ENCODE measurements around the gene SFTA2. TPM values are rescaled to one million over a fixed set of nuclear protein-coding genes. Genes with fewer than 3 reads are reported as not detected.

Gene SFTA2
- total RNA-seq, 3 donors from 2014 or later (not counting 1 experiment from before 2014, with no cell fraction given) = not detected

- H3K9me3 ChIP-seq (ENCODE audit: control insufficient read depth, insufficient read depth, low read length) = no peaks in the 10 kb centered on the region
- intact Hi-C loops (cut with micrococcal nuclease) = no loop called here
- no peaks in the 10 kb centered on the region for H3K36me3 Mint-ChIP-seq
- H3K4me3 ChIP-seq (ENCODE audit: low read length) = no peak overlapping the region
- H3K27me3 ChIP-seq (ENCODE audit: control insufficient read depth, insufficient read depth, low read length) = peaks cover 4% of the 10 kb centered on the region
- DNase-seq (no peak), ATAC-seq (no peak)
- H3K27ac ChIP-seq (ENCODE audit: low read length) = no peak overlapping the region
- peaks cover 22 to 35% of the 10 kb centered on the region in 2 donors for H3K27me3 Mint-ChIP-seq (ENCODE audit: low read depth in 2 of 2)
- peaks cover 29 to 31% of the 10 kb centered on the region in 2 donors for H3K4me1 Mint-ChIP-seq
- TF ChIP-seq CTCF (IDR thresholded peaks at IDR 0.05) = no peak
- H3K4me1 ChIP-seq (ENCODE audit: control insufficient read depth, insufficient read depth, low read length) = peaks cover 26% of the 10 kb centered on the region
- H3K27ac Mint-ChIP-seq = no peak overlapping the region
- no peaks in the 10 kb centered on the region for H3K36me3 ChIP-seq (ENCODE audit: control insufficient read depth, insufficient read depth, low read length)
- H3K9me3 Mint-ChIP-seq = no peaks in the 10 kb centered on the region
- WGBS (ENCODE audit: insufficient coverage) = 40% methylated on average over 3 of the region's 3 CpGs
- H3K4me3 Mint-ChIP-seq = no peak overlapping the region
Measured at GRCh38 chr6:30966154-30966553, 34.2 kb upstream of the SFTA2 start.

GRCh38 chr6:30965140-30965601, 33.2 kb upstream of the SFTA2 start:
- Histone ChIP-seq H3K4me3 (ENCODE audit: low read length) (no peak overlapping the region), H3K27me3 (ENCODE audit: control insufficient read depth, insufficient read depth, low read length) (peaks cover 4% of the 10 kb centered on the region), H3K36me3 (ENCODE audit: control insufficient read depth, insufficient read depth, low read length) (no peaks in the 10 kb centered on the region), H3K9me3 (ENCODE audit: control insufficient read depth, insufficient read depth, low read length) (no peaks in the 10 kb centered on the region), H3K4me1 (ENCODE audit: control insufficient read depth, insufficient read depth, low read length) (peaks cover 26% of the 10 kb centered on the region), H3K27ac (ENCODE audit: low read length) (no peak overlapping the region)
- ATAC-seq (peak; percentile 17 to 65 (median 47)), DNase-seq (no peak)
- Mint-ChIP-seq H3K27me3 (ENCODE audit: low read depth in 2 of 2) (peaks cover 25 to 36% of the 10 kb centered on the region in 2 donors), H3K4me3 (peak overlapping the region; percentile 32), H3K9me3 (no peaks in the 10 kb centered on the region), H3K4me1 (peaks cover 29 to 31% of the 10 kb centered on the region in 2 donors), H3K27ac (peak overlapping the region; percentile 5 to 27), H3K36me3 (no peaks in the 10 kb centered on the region)
- intact Hi-C loops (cut with micrococcal nuclease) = no loop called here
- no peak for TF ChIP-seq CTCF (IDR thresholded peaks at IDR 0.05)
- WGBS (ENCODE audit: insufficient coverage) = 40% methylated on average over 5 of the region's 5 CpGs

DNA sequence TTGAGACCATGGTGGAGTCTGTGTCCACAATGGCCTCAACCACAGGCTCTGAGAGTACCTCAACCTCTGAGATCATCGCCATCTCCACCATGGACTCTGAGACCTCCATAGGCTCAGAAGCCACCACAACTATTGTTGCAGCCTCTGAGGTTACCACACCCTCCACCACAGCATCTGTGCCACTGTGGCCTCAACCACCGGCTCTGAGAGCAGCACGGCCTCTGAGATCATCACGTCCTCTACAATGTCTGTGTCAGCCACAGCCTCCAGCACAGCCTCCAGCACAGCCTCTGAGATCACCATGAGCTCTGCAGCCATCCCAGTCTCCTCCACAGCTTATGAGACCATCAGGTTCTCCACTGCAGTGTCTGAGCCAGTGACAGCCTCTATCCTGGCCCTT, 32.1 kb upstream of the SFTA2 start:
- peaks cover 4% of the 10 kb centered on the region for H3K27me3 ChIP-seq (ENCODE audit: control insufficient read depth, insufficient read depth, low read length)
- no peaks in the 10 kb centered on the region for H3K36me3 Mint-ChIP-seq
- no peak overlapping the region for H3K27ac ChIP-seq (ENCODE audit: low read length)
- intact Hi-C loops (cut with micrococcal nuclease) = no loop called here
- TF ChIP-seq CTCF (IDR thresholded peaks at IDR 0.05) = no peak
- no peak overlapping the region for H3K4me3 ChIP-seq (ENCODE audit: low read length)
- ATAC-seq (peak; percentile 59 to 78 (median 70)), DNase-seq (peak in 1 of 2 donors; percentile 36)
- H3K36me3 ChIP-seq (ENCODE audit: control insufficient read depth, insufficient read depth, low read length) = no peaks in the 10 kb centered on the region
- WGBS (ENCODE audit: insufficient coverage) = 29% methylated on average over 4 of the region's 4 CpGs
- H3K9me3 Mint-ChIP-seq = no peaks in the 10 kb centered on the region
- peaks cover 29 to 46% of the 10 kb centered on the region in 2 donors for H3K27me3 Mint-ChIP-seq (ENCODE audit: low read depth in 2 of 2)
- H3K27ac Mint-ChIP-seq = peak overlapping the region; percentile 5 to 27
- no peaks in the 10 kb centered on the region for H3K9me3 ChIP-seq (ENCODE audit: control insufficient read depth, insufficient read depth, low read length)
- no peak overlapping the region for H3K4me3 Mint-ChIP-seq
- peaks cover 26% of the 10 kb centered on the region for H3K4me1 ChIP-seq (ENCODE audit: control insufficient read depth, insufficient read depth, low read length)
- H3K4me1 Mint-ChIP-seq = peaks cover 29 to 31% of the 10 kb centered on the region in 2 donors

GRCh38 chr6:30963641-30964040, 31.7 kb upstream of the SFTA2 start:
- H3K27me3 Mint-ChIP-seq (ENCODE audit: low read depth in 2 of 2) = peaks cover 30 to 48% of the 10 kb centered on the region in 2 donors
- no peak overlapping the region for H3K27ac Mint-ChIP-seq
- H3K4me1 Mint-ChIP-seq = peaks cover 29 to 31% of the 10 kb centered on the region in 2 donors
- DNase-seq (no peak), ATAC-seq (no peak)
- H3K4me1 ChIP-seq (ENCODE audit: control insufficient read depth, insufficient read depth, low read length) = peaks cover 26% of the 10 kb centered on the region
- H3K27me3 ChIP-seq (ENCODE audit: control insufficient read depth, insufficient read depth, low read length) = peaks cover 4% of the 10 kb centered on the region
- no peaks in the 10 kb centered on the region for H3K36me3 ChIP-seq (ENCODE audit: control insufficient read depth, insufficient read depth, low read length)
- no peak overlapping the region for H3K4me3 ChIP-seq (ENCODE audit: low read length)
- 88% methylated on average over 6 of the region's 6 CpGs for WGBS (ENCODE audit: insufficient coverage)
- no peak for TF ChIP-seq CTCF (IDR thresholded peaks at IDR 0.05)
- intact Hi-C loops (cut with micrococcal nuclease) = no loop called here
- H3K9me3 ChIP-seq (ENCODE audit: control insufficient read depth, insufficient read depth, low read length) = no peaks in the 10 kb centered on the region
- H3K4me3 Mint-ChIP-seq = no peak overlapping the region
- no peaks in the 10 kb centered on the region for H3K36me3 Mint-ChIP-seq
- no peaks in the 10 kb centered on the region for H3K9me3 Mint-ChIP-seq
- no peak overlapping the region for H3K27ac ChIP-seq (ENCODE audit: low read length)
